Urinary bladder (tissue), 4 donors: ENCODE data around the gene ARVCF. TPM values are rescaled to one million over a fixed set of nuclear protein-coding genes. Genes with fewer than 3 reads are reported as not detected.

Experiments
- DNase-seq: peaks from one replicate; pipeline ENCODE4 v3.0.0-alpha.2; 2015; ENCODE audit errors: extremely low spot score
- H3K27ac ChIP-seq: one replicate; pipeline ENCODE4 v1.5.1; 2013; ENCODE audit warnings: low read depth, mild to moderate bottlenecking, moderate library complexity
- H3K36me3 ChIP-seq: one replicate; pipeline ENCODE4 v1.6.1; 2013; ENCODE audit warnings: mild to moderate bottlenecking, moderate library complexity; ENCODE audit not compliant: insufficient read depth
- H3K4me1 ChIP-seq: one replicate; pipeline ENCODE4 v1.6.1; 2013; ENCODE audit warnings: mild to moderate bottlenecking, moderate library complexity; ENCODE audit not compliant: insufficient read depth
- H3K4me3 ChIP-seq: one replicate; pipeline ENCODE4 v1.5.1; 2013; ENCODE audit warnings: low read depth, low read length
- WGBS: extraction: QIAGEN DNeasy Blood & Tissue Kit; methylation state at CpG from one replicate; pipeline ENCODE4 v1.1.7; 2013; 5-methylcytosine and 5-hydroxymethylcytosine counted together
- polyA plus RNA-seq: library from polyadenylated mRNA; stranded (reverse); fragments of 200-250 nt; gene quantifications from one replicate; pipeline ENCODE4 v1.2.3, GENCODE V29; 2013
- total RNA-seq: library from RNA; depleted of rRNA; stranded (reverse); fragments of >200 nt; gene quantifications from one replicate; pipeline ENCODE4 v1.2.3, GENCODE V29; 2014
- donor health status: healthy with polysubstance abuse.
- donor health status: healthy.

The ARVCF gene
- total and polyA plus RNA-seq, 2 donors = 15.4 to 16.0 TPM

GRCh38 chr22:19982991-19983578 lies 33.5 kb downstream of the ARVCF start:
- Histone ChIP-seq H3K4me3 (no peak overlapping the region), H3K4me1 (no peaks in the 10 kb centered on the region), H3K36me3 (no peaks in the 10 kb centered on the region), H3K27ac (no peak overlapping the region)
- DNase-seq = no peak
- 88% methylated on average over 8 of the region's 8 CpGs for WGBS

GRCh38 chr22:19981961-19982920 lies 34.4 kb downstream of the ARVCF start:
- no peak overlapping the region for H3K27ac ChIP-seq
- no peak for DNase-seq
- 96% methylated on average over 16 of the region's 16 CpGs for WGBS

DNA sequence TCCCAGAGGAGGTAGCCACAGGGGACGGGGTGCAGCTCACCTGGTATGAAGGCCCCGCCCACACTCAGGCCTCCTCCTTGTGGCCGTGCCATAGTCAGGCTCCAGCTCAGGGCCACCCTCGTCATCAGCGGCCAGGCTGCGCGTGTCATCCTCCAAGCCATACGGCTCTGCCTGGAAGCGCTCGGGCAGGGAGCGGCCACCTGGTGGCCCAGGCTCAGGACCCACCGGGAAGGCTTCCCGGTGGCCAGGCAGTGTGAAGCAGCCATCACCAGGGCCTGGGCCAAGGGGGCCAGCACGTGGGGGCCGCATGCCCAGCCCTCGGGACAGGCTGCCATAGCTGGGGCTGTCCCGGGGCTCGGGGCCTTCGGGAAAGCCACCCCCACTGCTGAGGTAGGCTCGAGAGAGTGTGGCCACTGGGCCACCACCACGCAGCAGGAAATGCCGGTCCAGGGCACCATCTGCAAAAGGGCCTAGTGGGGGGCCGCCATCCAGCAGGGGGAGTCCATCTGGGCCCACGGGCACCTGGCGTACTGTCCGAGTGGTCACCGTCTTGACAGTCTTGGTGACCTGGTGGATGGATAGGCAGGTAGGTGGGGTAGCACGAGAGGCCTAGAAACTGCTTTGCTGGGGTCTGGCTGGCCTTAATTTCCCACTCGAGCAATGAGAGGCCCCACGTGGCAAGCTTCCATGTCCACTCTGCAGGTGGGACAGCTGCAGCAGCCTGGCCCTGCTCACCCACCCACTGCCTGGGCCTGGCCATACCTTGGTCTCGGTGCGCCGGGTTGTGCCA lies 35.3 kb downstream of the ARVCF start:
- DNase-seq = no peak
- Histone ChIP-seq H3K27ac (no peak overlapping the region), H3K4me3 (no peak overlapping the region), H3K36me3 (no peaks in the 10 kb centered on the region), H3K4me1 (no peaks in the 10 kb centered on the region)
- WGBS = 94% methylated on average over 33 of the region's 33 CpGs

More at GRCh38 chr22:19981961-19982920, 34.4 kb downstream of the ARVCF start:
- Histone ChIP-seq H3K36me3 (no peaks in the 10 kb centered on the region), H3K4me3 (no peak overlapping the region), H3K4me1 (no peaks in the 10 kb centered on the region)

GRCh38 chr22:19980766-19981165 lies 35.9 kb downstream of the ARVCF start:
- Histone ChIP-seq H3K4me3 (no peak overlapping the region), H3K36me3 (no peaks in the 10 kb centered on the region), H3K27ac (no peak overlapping the region), H3K4me1 (no peaks in the 10 kb centered on the region)
- 95% methylated on average over 7 of the region's 7 CpGs for WGBS
- DNase-seq = no peak

DNA sequence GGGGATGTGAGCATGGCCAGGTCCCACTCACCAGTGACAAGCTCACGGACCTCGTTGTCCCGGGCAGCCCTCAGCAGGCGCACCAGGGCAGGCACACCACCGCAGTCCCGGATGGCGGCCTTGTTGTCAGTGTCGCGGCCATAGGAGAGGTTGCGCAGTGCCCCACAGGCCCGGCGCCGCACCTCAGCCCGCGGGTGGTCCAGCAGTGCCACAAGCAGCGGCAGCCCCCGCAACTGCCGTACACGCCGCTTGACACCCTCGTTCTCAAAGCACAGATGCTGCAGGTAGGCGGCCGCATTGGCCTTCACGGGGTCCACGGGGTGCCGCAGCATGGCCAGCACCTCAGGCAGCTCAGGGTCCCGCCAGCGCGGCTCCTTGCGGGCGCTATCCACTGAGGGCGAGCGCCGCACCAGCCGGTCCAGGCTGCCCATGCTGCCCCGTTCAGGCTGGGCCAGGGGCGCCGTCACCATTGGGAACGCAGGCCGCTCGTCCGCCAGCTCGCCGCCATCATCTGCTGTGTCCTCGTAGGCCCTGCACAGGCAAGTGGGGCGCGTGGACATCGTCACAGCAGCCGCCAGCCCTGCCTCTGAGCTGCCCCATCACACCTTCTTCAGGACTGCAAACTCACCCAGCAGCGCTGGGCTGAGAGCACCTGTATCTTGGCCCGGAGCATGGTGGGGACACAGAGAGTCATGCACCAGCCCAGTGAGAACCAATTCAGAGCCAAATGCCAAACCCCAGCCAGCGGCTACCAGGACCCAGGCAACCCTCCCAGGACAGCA lies 36.7 kb downstream of the ARVCF start:
- no peak overlapping the region for H3K27ac ChIP-seq
- H3K4me1 ChIP-seq = no peaks in the 10 kb centered on the region
- DNase-seq = no peak
- 95% methylated on average over 52 of the region's 52 CpGs for WGBS
- H3K36me3 ChIP-seq = no peaks in the 10 kb centered on the region
- no peak overlapping the region for H3K4me3 ChIP-seq

GRCh38 chr22:19978748-19979147 lies 37.9 kb downstream of the ARVCF start:
- H3K36me3 ChIP-seq = no peaks in the 10 kb centered on the region

DNA sequence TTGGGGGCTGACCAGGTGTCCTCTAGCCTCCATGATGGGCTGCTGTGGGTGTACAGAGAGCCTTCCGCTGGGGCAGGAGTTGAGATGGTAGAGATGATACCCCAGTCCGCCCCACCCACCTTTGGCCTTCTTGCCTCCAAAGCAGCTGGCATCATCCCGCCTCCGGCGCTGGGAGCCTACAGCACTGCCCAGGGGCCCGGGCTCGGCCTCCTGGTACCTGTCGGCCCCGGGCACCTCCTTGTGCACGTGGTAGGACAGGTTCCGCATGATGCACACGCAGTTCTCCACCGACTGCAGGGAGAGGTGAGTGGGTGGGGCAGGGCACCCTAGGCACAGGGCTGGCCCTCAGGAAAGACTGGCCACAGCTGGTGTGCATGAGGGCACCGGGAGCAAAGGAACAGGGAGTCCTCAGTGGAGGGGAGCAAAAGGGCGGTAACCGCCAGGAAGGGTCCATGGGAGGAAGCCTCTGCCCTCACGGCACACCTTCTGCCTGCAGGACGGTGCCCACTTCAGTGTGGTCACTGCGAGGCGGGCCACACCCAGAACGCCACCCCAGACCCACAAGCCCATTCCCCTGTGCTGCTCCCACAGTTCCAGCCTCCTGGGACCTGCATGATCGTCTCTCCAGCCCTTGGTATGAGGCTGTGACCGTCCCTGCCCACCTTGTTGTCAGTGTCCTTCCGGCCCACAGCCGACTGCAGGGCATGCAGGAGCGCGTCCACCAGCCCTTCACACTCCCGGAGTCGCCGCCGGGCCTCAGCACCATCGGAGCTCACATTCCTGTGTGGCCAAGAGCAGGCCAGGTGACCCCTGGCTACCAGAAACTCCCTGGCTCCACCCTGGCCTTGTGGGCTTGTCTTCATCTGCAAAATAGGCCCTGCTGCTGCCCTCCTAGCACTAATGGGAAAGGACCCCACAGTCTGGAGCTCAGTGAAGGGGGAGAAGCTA lies 39.1 kb downstream of the ARVCF start:
- H3K36me3 ChIP-seq = no peaks in the 10 kb centered on the region
- no peak for DNase-seq
- no peak overlapping the region for H3K4me3 ChIP-seq
- no peaks in the 10 kb centered on the region for H3K4me1 ChIP-seq
- WGBS = 90% methylated on average over 32 of the region's 32 CpGs
- no peak overlapping the region for H3K27ac ChIP-seq

More at GRCh38 chr22:19978748-19979147, 37.9 kb downstream of the ARVCF start:
- Histone ChIP-seq H3K4me1 (no peaks in the 10 kb centered on the region), H3K27ac (no peak overlapping the region), H3K4me3 (no peak overlapping the region)
- no peak for DNase-seq
- WGBS = 95% methylated on average over 17 of the region's 17 CpGs

DNA sequence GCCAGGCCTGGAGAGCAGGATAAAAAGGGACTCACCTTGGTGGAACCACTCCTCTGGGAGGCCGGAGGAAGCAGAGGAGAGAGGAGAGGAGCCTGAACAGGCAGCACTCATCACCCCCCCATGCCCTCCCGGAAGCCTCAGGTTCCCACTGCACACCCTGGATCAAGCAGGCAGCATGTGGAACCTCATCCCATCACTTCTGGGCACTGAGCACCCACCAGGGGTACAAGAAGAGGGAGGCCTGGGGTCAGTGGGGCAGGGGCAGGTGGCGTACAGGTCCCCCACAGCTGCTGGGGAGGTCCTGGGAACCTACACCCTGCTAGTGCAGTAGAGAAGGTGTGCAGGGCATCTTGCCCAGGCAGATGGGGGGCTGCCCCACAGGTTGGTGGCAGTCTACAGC lies 40.0 kb downstream of the ARVCF start:
- no peak overlapping the region for H3K27ac ChIP-seq
- H3K36me3 ChIP-seq = no peaks in the 10 kb centered on the region
- no peaks in the 10 kb centered on the region for H3K4me1 ChIP-seq
- DNase-seq = no peak
- H3K4me3 ChIP-seq = no peak overlapping the region
- 94% methylated on average over 3 of the region's 3 CpGs for WGBS

DNA sequence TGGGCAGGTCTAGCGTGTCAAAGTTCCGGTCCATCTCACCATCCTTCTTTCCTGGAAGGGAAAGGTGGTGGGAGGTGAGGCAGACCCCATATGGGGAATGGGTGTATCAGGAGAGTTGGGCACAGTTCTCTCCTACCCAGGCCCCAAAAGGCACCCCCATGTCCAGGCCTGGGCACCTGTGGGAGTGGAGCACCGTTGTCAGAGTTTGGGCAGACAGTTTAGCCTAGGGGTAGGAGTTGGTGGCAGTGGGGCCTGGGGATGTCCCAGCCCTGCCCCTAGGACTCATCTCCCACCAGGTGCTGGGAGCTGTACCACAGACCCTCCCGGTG lies 41.0 kb downstream of the ARVCF start:
- no peaks in the 10 kb centered on the region for H3K36me3 ChIP-seq
- WGBS = 89% methylated on average over 4 of the region's 4 CpGs
- no peak overlapping the region for H3K27ac ChIP-seq
- H3K4me3 ChIP-seq = no peak overlapping the region
- no peak for DNase-seq
- H3K4me1 ChIP-seq = no peaks in the 10 kb centered on the region

- Histone ChIP-seq H3K27ac (no peak overlapping the region), H3K4me3 (no peak overlapping the region), H3K36me3 (no peaks in the 10 kb centered on the region), H3K4me1 (no peaks in the 10 kb centered on the region)
- DNase-seq = no peak
- 78% methylated on average over 13 of the region's 13 CpGs for WGBS
Measured at GRCh38 chr22:19974935-19975706, 41.5 kb downstream of the ARVCF start.

DNA sequence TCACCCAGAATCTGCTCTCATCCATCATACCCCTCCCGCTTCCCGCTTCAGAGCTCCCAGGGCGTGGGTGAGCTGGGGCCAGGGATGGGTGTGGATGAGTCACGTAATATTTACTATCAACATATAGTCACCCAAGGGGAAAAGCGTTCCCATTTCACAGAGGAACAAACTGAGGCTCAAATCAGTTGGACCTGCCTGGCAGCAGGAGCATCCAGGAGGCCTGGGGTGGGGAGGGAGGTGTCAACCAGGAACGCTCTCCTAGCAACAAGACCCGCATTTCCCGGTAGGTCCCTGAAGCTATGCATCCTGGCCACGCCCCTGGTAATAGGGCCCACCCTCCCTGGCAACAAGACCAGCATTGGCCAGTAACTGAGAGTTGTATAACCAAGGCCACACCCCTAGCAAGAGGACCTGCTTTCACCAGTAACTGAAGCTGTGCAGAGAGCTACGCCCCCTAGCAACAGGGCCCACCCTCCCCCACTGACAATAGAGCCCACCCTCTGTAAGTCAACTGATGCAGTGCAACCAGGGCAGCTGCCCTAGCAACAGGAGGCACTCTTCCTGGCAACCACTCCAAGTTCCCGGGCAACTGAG lies 42.3 kb downstream of the ARVCF start:
- H3K4me1 ChIP-seq = no peaks in the 10 kb centered on the region
- no peaks in the 10 kb centered on the region for H3K36me3 ChIP-seq
- H3K27ac ChIP-seq = no peak overlapping the region
- DNase-seq = no peak
- WGBS = 57% methylated on average over 11 of the region's 11 CpGs
- no peak overlapping the region for H3K4me3 ChIP-seq
